GM21381 (cell line): ENCODE measurements around the gene CAV2.
A peak's percentile ranks its signal among the peaks of the same experiment; 100 is the strongest.

Source experiments
- ATAC-seq: cut with Tn5 transposase; IDR thresholded peaks from one replicate; pipeline ENCODE4 v1.9.1; 2021; ENCODE audit warnings: mild to moderate bottlenecking, moderate library complexity; ENCODE audit not compliant: unreplicated experiment

Gene CAV2

DNA sequence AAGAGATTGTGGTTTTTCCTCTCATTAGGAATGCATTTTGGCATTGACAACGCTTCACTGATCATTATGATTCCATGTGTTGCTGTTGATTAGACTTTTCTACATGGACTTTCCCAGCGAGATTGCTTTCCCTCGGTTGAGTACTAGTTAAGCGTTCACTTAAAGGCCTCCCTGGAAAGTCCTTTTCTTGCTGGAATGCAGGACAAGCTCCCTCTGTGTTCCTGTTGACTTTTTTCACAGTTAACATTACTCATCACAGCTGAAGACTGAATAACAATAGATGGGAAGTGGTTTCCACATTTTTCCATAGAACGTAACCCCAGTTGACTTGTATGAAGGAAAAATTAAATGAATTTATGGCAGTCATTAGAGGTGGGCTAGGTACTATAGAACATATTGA is 22.7 kb downstream of the CAV2 start:
- ATAC-seq: no peak

DNA sequence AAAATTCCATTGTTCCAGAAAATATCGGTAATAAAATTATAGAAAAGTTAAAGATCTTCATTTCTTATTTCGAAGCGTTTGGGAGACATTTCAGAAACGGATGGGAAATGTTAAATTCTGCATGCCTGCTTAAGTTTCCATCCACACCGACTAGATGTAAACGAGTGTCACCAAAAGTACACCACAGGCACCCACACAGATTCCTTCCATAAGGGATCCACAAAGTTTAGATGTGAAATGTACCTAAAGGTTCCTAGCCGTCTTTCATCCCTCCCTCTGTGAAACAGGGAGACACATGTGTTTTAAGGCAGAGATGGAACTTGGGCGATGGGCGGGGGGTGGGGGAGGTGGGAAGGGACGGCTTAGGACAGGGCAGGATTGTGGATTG is 24.7 kb downstream of the CAV2 start:
- no peak for ATAC-seq

- no peak for ATAC-seq
Observed at GRCh38 chr7:116524609-116525297, 25.2 kb downstream of the CAV2 start, which contains the start of gene CAV1. TSS of gene CAV1 (plus strand) at chr7:116525036. CDS start at chr7:116525063, 27 bp downstream.

GRCh38 chr7:116525298-116525912 is 25.9 kb downstream of the CAV2 start:
- peak; percentile 40 for ATAC-seq

- peak; percentile 89 for ATAC-seq
Observed at GRCh38 chr7:116525913-116526861, 26.6 kb downstream of the CAV2 start.

DNA sequence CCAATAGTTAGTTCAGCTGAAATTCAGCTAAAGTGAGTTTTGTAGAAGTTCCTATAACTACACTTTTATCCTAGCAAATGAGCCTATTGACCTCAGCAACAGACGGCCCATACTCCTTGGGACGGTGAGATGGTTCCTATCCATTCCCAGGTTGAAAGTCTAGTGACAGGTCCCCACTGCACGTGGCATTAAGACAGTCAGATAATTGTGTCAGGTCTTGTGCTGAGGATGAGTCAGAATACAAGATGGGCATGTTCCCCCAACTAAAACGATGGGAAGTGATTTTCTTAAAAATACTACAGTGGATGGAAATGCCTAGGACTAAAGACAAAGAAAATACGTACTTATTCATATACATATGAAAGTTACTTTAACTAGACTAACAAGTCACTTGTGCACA is 27.4 kb downstream of the CAV2 start:
- no peak for ATAC-seq

- ATAC-seq: no peak
Observed at GRCh38 chr7:116527521-116527920, 28.0 kb downstream of the CAV2 start.

DNA sequence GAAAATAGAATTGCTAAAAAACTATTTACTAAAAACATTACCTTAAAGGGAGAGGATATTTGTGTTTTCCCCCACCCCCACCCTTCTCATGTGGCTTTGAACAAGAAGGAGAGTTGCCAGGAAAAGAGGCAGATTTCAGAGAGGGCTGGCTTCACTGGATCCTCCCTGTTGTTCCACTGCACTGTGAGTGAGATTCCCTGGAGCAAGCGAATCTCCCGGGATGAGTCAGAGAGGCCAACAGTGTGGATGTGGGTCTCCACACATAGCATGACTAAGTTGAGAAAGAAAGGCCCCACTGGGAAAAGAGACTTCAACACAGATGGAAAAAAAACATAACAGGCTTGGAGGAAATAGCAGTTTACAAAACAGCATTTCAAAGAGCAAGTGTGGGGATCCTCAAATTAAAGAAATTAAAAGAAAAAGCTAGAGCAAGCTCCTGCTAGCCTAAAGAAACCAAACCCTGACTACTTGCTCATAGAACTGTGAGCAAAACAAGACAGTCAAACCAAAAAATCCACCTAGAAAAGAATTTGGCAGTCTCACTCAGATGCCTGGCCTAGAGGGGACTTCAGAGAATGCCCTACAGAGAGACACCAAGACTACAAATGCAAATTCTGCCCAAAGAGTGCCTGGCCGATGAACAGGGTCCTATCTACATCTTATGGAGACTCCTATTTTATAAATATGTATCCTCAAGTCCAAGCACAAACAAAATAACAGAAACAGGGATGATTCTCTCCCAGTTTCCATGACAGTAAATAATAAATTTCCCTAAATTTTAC is 28.7 kb downstream of the CAV2 start:
- no peak for ATAC-seq

- ATAC-seq: no peak
Observed at GRCh38 chr7:116529250-116529649, 29.7 kb downstream of the CAV2 start.

DNA sequence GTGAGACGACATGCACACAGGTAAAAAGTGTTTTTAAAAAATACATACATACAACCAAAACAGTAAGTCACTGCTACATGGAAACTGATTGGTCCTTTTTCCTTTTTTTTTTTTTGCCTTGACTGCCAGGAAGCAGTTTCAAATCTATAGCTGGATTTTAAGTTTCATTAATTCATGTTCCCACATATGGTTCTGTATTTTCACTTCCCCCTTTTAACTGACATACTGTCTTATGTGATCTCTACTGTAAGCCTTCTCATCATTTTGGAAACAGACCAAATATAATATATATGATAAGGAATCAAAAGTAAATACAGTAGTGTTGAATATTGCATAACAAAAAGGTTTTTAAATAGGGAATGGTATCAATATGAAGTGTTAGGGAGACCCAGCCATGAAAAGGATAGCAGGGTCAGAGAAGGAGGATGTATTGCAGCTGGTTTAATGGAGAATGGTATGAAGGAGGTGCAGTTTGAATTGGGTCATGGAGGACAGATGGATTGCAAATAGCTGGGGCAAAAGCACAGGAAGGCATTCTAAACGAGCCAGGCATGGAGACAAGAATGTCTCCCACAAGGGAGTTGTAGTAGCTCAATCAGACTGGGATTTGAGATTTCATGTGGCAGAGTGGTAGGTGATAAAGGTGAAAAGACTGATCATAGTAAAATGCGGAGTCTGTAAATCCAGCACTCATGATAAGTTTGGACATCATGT is 30.7 kb downstream of the CAV2 start:
- no peak for ATAC-seq

DNA sequence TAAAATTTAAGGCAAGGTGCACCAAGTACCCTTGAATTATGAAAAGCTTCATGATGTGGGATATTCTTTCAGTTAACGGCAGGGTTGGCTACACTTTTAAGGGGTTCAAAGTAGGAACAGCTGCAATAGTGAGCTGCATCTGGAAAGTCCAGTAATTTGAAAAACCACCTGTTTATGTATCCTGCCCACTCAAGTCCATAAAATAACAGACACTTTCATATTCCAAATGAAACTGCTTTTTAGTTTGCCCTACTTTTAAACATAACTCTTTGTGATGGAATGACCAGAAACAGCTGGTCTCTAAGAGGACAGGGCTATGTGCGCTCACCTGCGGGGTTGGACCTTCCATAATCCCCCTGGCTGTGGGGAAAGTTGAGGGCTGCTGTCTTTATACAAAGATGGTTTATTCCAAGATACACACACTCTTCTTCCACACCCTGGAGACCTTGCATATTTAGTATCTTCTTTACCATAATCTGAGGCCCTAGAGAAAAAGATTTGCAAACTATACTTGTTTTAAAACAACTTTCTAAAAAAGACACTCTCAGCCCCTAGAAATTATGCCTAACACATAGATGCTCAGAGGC is 32.7 kb downstream of the CAV2 start:
- no peak for ATAC-seq

- ATAC-seq: no peak
Observed at GRCh38 chr7:116534790-116535189, 35.3 kb downstream of the CAV2 start.

DNA sequence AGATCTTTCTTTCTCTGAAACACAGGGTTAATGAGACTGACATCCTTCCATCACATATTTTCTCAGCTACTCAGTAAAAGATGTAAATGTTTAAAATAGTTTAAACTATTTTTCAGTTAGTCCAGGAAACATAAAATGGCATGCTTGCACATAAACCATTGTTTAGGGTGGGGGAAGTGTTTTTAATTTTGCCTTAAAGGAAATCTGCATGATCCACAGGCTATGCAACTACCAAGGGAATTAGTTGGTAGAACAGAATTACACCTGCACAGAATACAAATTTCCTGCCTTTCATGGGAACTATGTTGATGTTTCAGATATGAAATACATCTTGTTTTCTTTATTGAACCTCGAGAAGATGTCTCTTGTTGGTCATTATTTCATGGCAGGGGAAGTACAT is 35.9 kb downstream of the CAV2 start:
- ATAC-seq: no peak

DNA sequence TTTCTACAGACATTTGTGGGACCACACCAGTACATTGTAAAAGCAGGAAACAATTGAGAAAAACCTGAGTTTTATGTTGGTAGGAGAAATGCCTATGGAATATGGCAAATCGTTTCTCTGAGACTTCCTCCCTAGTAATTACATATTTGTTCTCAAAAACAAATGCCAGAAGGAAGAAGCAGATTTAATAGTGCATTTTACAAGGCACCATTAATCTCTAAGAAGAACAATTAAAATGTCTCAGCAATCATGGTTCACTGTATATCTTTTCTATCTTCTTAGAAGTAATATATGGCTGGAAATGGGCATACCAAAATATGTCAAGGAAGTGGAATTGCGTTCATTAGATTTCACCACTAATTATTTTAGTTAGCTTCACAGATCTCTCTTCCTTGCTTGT is 38.6 kb downstream of the CAV2 start:
- no peak for ATAC-seq

DNA sequence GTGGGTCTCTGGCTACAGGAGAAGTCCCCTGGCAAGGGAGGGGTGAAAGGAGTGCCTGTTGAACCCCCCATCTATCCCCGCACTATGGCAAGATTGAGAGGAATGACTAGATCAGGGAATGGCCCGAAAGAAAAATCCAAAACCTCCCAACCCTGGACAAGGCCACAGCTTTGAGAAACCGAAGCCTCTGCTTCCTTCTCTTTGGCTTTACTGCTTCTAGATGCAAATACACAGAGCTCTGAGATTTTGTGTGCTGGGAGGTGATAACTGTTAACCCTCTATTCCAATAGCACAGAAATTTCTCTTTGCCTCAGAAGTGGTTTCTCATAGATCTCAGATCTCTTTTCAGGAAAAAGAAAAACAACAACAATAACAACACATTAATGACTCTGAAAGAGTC is 40.3 kb downstream of the CAV2 start:
- no peak for ATAC-seq

- ATAC-seq: no peak
Observed at GRCh38 chr7:116540743-116541142, 41.2 kb downstream of the CAV2 start.

GRCh38 chr7:116541951-116542350 is 42.4 kb downstream of the CAV2 start:
- no peak for ATAC-seq

- ATAC-seq: no peak
Observed at GRCh38 chr7:116542618-116543017, 43.1 kb downstream of the CAV2 start.

DNA sequence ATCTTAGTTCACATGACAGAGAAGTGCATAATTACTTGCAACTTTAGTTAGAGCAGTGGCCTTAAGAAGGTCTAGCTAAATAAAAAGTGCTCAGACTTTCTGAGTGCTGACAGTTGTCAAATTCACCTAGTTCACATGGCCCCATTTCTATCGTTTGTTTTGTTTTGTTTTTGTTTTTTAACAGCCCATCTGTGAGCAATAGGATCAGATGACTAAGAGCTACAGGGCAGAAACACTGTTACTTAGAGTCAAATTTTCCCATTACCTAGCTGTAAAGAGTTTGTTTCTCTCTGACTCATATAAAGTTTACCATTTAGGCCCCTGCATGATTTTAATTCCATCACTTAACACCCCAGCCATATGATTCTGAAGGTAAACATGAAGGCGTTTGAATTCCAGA is 44.1 kb downstream of the CAV2 start:
- no peak for ATAC-seq

DNA sequence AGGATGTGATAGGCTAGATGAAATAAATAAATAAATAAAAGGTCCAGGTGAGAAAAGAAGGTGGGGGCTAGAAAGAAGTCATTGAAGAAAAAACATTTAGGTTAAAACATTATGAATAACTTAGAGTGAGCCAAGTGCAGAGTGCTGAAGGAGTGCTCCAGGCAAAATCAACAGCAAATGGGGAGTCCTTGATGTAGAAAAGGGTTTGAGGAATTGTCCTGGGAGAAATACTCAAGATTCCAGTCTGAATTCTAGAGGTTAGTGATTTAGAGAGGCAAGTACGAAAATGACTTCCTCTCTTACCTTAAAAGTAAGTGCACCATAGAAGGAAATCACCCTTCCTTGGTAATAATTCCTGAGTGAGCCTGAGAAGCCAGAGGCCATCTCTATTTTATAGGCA is 44.9 kb downstream of the CAV2 start:
- no peak for ATAC-seq
